HG03139 (cell line): Measurements from ENCODE around the gene SMARCE1.

Experiments
- ATAC-seq: cut with Tn5 transposase; IDR thresholded peaks from one replicate; pipeline ENCODE4 v1.9.1; 2021; ENCODE audit not compliant: unreplicated experiment

Gene SMARCE1

DNA sequence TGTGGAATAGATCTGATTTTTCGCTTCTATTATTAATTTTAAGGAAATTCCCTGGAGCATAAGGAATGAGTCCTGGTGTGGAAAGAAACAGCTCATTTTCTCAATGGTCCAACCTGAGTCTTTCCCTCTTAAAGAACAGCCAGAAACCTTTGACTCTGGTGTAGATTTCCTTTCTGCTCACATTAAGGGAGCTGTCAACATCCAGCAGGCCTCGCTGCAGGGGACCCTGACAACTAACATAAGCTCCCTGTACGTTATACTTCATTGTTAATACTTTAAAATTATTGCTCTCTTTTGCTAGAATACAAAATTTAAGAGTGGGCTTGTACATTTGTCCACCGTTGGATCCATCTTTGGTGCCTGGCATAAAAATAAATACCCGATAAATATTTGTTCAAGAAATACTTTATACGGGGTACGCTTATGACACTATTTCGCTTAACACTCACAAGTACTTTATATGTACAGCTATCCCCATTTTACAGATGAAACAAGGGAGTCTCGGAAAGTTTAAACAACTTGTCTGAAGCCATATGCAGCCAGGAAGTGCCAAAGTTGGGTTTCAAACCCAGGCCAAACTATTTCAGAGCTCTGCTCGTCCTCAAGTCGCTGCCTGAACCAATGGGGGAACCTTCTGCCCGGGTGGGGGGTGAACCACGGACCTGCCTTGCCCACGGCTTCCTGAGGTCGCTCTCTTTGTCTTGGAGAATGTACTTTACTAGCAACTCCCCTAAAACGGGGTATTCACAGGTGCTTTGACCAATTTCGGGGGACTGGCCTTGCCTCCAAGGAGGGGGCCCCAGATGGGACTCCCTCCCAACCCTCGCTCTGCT, 611 bp downstream of the SMARCE1 start:
- ATAC-seq, result no peak

DNA sequence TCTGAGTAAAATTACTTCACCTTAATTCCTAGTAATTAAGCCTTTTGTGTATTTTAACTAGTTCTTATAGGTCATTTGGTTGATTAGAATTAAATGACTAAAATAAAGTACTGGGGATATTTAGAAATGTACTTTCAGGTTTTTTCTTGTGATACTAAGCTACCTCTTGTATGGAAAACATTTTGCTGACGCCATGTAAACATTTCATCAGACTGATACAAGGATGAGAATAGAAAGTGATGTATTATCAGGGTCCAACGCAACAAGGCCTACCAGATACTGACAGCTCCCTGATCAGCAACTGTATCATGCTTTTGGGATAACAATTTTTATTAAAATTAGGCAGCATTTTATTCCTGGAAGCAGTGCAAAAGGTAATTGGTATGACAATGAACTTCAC, 1.7 kb downstream of the SMARCE1 start:
- ATAC-seq, result no peak

DNA sequence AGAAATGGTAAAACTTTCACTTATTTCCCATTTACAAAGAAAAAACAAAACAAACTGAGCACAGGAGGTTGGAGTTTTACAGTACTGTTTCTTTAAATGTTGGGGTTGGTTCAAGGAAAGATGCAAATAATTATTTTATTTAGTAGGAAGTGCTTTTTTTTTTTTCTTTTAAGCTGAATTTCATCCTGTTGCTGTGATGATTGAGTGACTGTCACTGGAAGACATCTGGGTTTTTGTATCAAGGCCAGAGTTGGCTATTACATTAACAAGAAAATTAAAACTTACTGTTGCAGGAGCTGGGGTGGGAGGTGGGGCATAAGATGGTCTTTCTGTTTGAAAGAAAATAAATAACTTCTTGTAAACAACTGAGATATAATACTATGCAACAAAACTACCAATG, 2.3 kb downstream of the SMARCE1 start:
- no peak for ATAC-seq

DNA sequence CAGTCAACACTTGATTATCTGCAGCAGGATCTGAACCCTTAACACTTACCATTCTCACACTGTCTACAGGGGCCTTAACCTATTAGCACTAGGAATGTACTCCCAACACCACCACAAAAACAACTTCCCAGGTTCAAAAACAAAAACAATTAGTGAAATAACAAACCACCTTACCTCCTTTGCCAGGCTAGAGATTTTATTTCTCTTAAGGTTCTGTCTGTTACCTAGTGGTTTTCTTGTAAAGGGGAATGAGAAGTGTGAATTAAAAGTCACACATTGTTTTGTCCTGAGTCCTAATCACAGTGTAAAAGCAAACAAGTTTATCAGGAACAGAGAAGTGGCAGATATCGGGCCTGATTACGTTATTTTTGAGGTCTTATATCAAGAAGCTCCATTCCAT, 9.7 kb downstream of the SMARCE1 start:
- ATAC-seq, result no peak

DNA sequence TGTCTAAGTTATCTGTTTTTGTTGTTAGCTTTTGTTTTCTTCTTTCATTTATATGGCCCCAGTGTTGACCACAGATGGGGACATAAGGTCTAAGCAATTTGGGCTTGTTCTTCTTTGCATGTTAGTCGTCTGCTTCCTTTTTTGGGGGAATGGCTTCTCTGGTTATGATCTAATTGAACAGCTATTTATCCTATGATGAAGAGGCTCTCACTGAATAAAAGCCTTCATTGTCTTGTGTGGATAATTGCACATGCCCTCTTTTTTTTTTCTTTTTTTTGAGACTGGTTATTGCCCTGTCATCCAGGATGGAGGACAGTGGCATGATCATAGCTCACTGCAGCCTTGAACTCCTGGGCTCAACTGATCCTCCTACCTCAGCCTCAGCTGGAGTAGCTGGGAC, 13.7 kb downstream of the SMARCE1 start:
- no peak for ATAC-seq

DNA sequence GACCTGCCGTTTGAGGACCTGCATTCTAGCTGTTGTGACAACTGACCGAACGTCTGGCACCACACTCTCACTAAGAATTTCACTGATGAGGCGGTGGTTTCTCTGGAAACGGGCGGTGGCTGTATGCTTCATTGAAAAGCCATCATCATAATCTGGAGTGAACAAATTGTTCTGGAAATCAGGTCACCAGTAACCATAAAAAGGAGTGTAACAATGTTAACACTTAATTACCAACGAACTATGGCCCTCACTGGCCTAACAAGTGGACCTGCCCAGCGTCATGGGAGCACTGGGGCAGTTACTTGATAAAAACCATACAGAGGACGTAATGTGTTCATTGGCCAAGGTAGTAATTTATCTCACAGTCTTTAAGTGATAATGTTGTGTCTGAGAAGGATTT, 15.4 kb downstream of the SMARCE1 start:
- no peak for ATAC-seq

DNA sequence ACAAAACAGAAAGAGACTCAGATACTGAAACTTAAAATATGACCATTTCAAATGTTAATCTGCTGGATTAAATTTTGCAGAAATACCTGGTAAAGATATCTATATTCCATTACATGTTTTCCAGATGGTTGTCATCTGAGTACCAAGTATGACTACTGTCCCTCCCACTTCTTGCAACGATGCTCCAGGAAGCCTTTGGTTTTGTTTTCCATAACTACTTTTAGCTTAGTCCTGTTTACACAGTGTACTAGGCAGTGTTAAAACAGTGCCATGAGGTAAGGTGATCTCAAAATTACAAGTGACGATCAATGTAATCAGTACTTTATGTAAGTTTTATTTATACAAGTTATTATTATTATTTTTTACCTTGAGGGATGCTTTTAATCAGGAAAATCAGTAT, 17.8 kb downstream of the SMARCE1 start:
- no peak for ATAC-seq

DNA sequence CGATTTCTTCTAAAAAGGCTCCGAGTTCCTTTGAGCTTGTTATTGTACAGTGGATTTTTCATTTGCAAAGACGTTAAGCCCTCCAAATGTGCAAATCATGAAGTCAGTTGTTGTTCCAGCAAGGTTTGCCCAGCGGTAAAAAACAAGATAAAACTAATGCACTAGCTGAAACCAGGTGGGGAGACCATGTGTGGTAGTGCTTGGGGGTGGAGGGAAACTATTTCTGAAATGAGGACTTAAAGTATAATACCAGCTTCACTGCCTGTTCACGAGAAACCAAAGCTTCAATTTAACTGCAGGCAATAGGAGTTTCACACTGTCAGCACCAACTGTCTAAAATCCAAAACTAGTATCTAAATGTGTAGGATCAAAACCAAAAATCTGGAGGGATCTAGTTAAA, 22.3 kb downstream of the SMARCE1 start:
- ATAC-seq, result no peak

DNA sequence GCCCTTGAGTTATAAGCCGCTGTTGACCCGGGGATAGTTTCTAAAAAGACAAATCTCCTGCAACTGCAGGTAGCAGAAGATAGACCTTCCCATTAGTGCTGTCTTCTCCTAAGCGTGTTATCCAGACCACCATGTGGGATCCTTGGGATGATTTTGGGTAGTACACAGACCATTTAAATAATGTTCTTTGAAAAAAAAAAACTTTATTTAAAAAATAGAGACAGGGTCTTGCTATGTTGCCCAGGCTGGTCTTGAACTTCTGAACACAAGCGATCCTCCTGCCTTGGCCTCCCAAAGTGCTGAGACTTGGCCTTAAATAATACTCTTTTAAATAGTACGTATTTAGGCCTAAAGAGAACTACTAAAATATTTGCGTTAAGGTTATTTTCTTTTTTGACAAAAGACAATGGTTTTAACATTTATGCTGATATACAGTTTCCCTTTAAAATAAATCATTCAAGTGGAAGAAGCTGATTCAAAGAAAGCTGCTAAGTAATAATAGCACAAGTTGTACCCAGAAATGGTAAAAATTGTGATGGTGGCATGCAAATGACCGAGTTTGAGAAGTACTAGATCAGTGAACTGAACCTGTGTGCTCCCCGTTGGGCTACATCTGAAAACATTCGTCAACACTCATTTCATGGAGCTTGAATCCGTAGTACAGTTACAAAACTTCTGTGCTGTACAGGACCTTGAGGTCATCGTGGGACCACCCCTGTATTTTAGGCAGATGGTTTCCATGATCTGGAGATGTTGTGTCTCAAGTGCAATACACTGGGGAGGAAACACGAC, 24.0 kb downstream of the SMARCE1 start:
- no peak for ATAC-seq

DNA sequence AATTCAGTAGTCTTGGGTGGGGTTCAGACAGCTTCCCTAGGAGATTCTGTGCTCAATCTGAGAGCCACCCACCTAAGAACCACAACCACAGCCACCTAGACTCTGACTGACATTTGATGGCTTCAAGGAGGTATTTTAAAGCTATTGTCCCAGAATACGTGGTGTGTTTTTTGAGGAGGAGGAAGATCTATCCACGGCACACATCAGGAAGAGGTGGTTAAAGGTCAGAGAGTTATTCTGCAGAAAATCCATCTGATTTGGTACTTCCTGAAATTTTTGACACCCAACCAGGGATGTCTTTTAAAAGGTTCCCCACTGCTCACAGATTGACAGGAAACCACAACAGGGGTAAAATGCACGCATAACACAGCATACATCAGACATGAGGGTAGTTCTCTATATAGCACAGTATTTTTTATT, 25.1 kb downstream of the SMARCE1 start:
- no peak for ATAC-seq

DNA sequence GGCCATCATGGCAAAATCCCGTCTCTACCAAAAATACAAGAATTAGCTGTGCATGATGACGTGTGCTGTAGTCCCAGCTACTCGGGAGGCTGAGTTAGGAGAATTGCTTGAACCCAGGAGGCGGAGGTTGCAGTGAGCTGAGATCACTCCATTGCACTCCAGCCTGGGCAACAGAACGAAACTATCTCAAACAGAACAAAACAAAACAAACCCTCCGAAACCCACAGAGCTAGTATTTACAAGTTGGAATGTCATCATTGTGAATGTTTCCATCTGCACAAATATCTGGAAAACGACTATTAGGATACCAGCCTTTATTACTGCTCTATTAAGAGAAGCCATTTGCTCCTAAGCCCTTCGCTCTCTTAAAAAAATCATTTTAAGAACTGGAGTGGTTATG, 26.0 kb downstream of the SMARCE1 start:
- no peak for ATAC-seq

DNA sequence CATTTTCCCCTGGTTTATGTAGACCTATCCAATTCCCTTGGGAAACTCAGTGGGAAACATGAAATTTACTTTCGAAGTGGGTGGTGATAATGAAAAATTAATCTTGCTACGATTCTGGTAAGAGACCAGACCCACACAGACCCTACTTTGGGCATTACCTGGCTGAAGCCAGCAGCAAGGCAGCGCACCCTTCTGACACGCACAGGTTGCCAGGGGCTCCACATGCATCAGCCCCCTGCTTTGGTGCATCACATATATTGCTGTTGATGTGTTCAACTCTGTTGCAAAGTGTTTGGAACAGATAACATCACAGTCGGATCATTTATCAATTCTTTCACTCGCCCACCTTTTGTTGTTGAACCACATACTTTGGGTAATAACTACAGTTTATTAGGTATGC, 26.6 kb downstream of the SMARCE1 start:
- ATAC-seq, result no peak

DNA sequence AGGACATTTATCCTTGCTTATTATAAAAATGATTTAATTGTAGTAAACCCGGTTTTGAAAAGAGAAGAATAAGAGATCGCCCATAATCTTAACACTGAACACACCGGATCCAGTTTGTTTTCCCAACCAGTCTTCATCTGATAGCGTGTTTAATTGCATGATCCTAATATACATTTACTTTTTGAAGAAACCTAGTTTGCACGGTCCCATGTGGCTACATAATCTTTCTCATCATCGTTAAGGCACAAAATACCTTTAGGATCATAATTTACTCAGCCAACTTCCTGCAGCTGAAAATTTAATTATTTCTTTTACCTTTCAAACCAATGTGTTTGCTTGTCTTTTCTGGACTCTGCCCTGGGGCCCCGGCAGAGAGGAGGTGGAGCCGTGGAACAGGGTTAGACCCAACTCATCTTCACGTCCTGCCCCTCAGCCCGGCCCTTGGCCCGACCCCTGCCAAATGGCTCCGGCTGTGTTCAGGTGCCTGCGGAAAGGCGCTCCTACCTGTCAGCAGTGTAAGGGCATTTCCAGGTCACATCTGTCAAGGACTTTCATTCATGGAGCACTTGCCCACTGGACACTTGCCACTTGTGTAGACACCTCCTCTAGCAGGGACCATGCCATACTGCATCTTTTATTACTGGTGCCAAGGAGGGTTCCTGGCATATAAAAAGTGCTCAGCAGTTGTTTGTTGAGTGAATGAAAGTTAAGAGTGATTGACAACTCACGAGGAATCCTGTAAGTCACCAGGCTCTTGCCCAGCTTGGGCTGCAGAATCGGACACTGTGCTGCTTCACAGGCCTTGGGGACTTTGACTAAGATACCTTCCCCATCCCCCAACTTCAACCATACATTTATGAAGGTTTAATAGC, 28.6 kb downstream of the SMARCE1 start:
- ATAC-seq, result no peak

DNA sequence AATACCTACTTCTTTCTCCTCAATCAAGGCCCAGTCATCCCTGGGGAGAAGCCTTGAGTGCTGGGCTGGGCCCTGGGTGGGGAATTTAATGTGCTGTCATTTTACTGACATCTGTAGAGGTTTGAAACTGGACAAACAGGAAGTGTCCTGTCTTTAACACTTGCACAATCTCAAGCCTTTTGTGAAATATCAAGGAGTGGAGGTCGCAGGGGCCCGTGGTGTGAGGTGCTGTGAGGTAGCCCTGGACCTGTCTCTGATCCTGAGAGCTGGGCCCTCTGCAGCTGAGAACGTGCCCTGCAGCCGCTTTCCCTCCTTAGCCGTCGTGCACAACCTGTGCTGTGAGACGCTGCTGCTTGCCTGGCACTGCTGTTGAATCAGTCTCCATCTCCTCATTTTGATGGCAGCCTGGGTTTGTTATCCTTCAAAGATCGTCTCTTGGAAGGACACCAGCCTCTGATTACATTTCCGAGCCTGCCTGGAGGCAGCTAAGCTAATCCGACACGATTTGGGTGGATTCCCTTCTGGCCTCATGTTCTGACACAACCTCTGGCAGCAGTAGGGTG, 29.9 kb downstream of the SMARCE1 start:
- ATAC-seq, result no peak

DNA sequence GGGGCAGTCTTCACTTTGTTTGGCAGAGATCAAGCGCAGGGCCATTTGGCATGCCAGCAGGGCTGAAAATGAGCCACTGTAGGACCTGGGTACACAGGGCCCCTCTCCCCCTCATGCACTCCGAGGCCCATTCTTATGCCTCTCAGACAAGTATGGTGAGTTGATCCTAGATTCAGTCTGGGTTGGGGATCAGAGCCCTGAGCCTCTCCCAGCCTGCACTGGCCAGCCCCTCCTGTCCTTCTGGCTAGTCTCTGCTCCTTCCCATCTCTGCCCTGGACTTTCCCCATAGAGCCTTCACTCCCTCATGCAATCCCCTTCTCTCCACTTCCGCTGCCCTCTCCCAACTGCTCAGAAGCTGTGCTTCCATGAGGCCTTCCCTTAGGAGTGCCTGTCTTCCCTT, 31.0 kb downstream of the SMARCE1 start:
- ATAC-seq, result no peak

DNA sequence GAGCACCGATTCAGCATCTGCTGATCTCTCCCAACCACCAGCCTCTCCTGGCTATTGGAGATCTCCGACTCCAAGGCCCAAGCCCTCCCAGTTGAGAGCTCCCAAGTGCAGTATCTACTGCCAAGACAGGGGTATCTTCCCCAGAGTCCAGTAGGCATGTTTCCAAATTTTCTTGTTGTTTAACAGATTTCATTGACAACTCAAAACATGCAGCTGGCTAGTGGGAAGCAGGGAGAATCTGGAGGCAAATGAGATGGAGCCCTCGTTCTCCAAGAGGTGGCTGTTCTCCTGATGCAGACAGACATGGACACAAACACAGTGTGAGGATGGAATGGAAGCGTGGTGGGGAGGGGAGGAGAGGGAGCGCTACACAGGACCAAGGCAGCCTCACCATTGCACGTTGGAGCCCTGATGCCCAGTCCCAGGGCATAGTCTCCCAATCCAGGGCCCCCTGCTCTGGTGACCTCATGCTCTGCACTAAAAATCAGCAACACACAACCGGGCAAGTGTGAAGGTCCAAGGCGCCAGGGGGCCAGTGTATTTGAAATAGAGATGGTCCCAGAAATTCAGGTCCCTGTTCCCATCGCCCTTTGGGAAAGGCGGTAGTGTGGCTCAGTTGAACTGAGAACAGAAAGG, 31.7 kb downstream of the SMARCE1 start:
- ATAC-seq, result no peak

DNA sequence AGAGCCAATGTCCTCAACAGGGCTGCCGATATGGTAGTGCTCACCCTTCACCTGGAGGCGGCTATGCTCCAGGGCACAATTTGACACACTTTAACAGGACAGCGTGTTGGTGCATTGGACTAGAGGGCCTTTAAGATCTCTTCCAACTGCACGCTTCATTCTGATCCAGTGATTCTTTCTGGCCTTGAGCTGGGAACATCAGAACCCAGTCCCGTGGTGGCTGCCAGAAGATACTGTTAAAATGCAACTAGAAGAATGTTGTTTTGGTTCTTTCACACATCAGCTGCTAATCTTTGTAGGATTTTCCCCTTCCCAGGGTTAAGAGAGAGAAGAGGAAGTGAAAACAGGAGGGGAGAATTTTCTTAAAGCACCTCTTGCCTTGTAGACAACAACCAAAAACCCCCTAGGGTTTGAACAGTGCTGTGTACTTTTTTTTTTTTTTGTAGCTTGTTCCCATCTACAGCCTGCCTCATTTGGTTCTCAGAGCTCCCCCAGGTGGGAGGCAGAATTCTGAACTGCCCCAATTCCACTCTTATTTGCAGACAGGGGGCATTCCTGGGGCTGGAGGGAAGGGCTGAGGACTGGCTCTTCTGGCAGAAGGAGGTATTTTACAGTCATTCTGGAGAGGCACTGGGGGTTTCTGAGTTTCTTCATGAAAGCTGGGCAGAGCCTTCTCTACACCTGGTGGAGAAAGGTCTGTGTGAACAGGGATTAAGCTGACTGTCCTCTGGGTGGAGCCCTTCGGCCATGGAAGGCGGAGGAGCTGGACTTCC, 32.4 kb downstream of the SMARCE1 start:
- ATAC-seq, result no peak

DNA sequence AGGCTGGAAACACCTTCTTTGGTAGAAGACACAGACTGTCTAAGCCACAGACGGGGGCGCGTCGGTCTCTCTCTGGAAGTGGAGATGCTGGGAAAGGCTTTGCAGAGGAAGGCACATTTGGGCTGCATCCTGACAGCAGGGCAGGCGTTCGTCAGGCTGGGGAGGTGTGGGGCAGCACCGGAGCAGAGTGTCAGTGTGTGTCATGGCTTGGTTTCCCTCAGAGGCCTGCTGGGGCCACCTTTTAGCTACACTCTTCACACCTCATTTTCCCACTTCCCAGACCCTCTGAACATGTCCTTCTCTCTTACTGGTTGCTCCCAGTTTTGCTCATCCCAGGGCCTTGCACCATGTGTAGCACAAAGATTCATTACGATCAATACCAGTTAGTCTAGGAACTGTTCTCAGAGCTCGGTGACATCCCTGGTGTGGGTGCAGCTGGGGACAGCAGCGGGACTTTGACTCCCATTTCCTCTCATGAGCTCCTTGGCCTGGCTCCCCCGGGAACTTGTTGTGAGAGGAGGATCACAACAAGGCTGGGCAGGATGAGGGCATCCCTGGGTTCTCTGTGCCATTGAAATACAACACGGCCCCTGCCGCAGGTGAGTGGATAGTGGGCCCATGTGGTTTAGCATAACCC, 33.1 kb downstream of the SMARCE1 start:
- ATAC-seq, result no peak

DNA sequence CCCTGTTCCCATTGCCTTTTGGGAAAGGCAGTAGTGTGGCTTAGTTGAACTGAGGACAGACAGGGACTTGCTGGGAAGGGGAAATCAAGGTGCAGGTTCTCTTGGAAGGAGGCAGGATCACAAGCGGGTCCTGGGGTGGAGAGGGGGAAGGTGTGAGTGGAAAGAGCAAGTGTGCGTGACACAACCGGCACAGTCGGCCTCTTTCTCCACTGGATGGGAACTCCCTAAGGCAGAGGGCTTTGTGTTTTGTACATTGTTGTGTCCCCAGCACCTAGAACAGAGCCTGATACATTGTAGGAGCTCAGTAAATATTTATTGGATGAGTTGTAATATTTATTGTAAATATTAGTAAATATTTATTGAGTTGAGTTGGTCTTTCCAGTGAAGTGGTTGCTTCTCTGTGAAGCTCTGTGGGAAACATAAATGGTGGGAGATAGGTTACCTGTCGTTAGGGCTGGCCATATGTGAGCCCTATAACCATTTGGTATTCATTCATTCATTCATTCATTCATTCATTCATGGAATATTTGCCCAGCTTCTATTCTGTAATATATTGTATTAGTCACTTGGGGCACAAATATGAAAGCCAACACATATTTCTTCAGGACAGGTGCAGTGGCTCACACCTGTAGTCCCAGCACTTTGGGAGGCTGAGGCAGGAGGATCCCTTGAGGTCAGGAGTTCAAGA, 34.0 kb downstream of the SMARCE1 start:
- ATAC-seq, result no peak
